Osteocyte (in vitro differentiated cells): Measurements from ENCODE around the gene TBL1XR1. TPM values are rescaled to one million over a fixed set of nuclear protein-coding genes. Genes with fewer than 3 reads are reported as not detected.

ENCODE experiments used
- DNase-seq: peaks from one replicate; pipeline ENCODE4 v3.0.0; 2021; ENCODE audit warnings: mixed read lengths; ENCODE audit not compliant: unreplicated experiment; ENCODE audit errors: extremely low spot score
- H3K27ac Mint-ChIP-seq: one replicate; pipeline ENCODE4 v1.8.0; 2021; ENCODE audit warnings: mild to moderate bottlenecking, mixed read lengths; ENCODE audit not compliant: unreplicated experiment
- H3K27me3 Mint-ChIP-seq: one replicate; pipeline ENCODE4 v1.8.0; 2021; ENCODE audit warnings: mixed read lengths; ENCODE audit not compliant: unreplicated experiment
- H3K36me3 Mint-ChIP-seq: one replicate; pipeline ENCODE4 v1.8.0; 2021; ENCODE audit warnings: mixed read lengths; ENCODE audit not compliant: unreplicated experiment
- H3K4me1 Mint-ChIP-seq: one replicate; pipeline ENCODE4 v1.8.0; 2021; ENCODE audit warnings: mixed read lengths; ENCODE audit not compliant: unreplicated experiment
- H3K4me3 Mint-ChIP-seq: one replicate; pipeline ENCODE4 v1.8.0; 2021; ENCODE audit warnings: mild to moderate bottlenecking, moderate library complexity, mixed read lengths; ENCODE audit not compliant: unreplicated experiment
- H3K9me3 Mint-ChIP-seq: one replicate; pipeline ENCODE4 v1.8.0; 2021; ENCODE audit warnings: mixed read lengths; ENCODE audit not compliant: unreplicated experiment
- CTCF ChIP-seq: fragments of 200-600 bp; sonication (generic); IDR thresholded peaks from 2 replicates; pipeline ENCODE4 v1.5.0; 2021; ENCODE audit warnings: antibody characterized with exemption, mild to moderate bottlenecking, moderate library complexity
- total RNA-seq: library from RNA; stranded (reverse); gene quantifications from 2 replicates; pipeline ENCODE4 v1.2.1, GENCODE V29; 2021

Gene TBL1XR1
- total RNA-seq, 1 donor from 2014 or later, result 370 TPM

DNA sequence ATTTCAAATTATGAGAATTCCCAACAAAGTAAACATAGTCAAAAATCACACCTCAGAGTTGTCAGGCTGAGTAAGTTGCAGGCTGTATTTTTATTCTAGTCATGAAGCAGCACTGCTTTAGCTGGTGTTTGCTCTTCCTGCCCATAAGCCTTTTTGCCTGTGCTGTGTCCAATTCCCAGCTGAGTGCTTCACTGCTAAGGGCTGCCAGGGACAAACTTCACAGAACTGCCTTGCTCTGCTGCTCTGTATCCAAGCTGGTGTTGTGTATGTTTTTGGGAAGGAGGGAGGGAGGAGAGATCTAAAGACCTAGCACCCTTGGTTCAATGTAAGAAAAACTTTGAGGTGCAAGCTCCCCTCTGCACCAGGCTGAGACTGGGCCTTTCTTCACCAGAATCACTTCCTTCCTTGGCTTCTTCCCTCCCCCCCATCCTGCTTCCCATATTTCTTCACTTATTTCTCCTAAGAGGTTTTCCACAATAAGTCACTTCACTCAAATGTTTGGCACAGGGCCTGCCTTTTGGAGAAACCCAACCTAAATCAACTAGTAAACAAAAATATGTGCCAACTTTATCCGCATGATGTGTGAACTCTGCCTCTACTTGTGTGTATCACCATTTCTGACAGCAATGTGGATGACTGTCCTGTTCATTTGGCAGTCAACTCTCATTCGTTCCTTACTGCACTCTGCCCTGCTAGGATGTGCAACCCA, 156.1 kb downstream of the TBL1XR1 start:
- DNase-seq, result no peak
- peaks cover 85% of the 10 kb centered on the region for H3K36me3 Mint-ChIP-seq
- no peak for TF ChIP-seq CTCF

GRCh38 chr3:177039490-177040274, 157.6 kb downstream of the TBL1XR1 start:
- peak overlapping the region; percentile 63 for H3K27ac Mint-ChIP-seq
- H3K27me3 Mint-ChIP-seq, result no peaks in the 10 kb centered on the region
- no peak for DNase-seq
- no peak overlapping the region for H3K4me3 Mint-ChIP-seq
- peaks cover 86% of the 10 kb centered on the region for H3K36me3 Mint-ChIP-seq
- H3K9me3 Mint-ChIP-seq, result peaks cover 11% of the 10 kb centered on the region
- no peak for TF ChIP-seq CTCF
- H3K4me1 Mint-ChIP-seq, result peaks cover 2% of the 10 kb centered on the region

More for the DNA sequence above, 156.1 kb downstream of the TBL1XR1 start:
- Mint-ChIP-seq H3K4me1 (peaks cover 2% of the 10 kb centered on the region), H3K27me3 (no peaks in the 10 kb centered on the region), H3K4me3 (no peak overlapping the region), H3K27ac (peak overlapping the region; percentile 47), H3K9me3 (peaks cover 11% of the 10 kb centered on the region)

DNA sequence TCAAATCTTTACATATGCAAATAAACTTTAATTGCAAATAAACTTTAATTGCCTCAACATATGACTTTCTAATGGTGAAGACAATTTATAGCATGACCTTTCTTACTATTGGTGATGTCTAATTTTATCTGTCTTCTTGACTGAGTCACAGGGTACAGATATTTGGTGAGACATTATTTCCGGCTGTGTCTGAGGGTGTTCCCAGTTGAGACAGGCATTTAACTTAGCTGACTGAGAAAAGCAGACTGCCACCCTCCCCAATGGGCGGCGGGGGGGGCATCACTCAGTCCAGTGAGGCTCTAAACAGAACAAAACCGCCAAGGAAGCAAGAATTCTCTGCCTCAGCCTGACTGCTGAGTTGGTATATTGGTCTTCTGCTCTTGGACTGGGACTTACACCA, 160.0 kb downstream of the TBL1XR1 start:
- Mint-ChIP-seq H3K27me3 (no peaks in the 10 kb centered on the region), H3K4me3 (no peak overlapping the region), H3K4me1 (peaks cover 2% of the 10 kb centered on the region), H3K36me3 (peaks cover 84% of the 10 kb centered on the region), H3K9me3 (no peaks in the 10 kb centered on the region), H3K27ac (no peak overlapping the region)
- DNase-seq, result no peak
- no peak for TF ChIP-seq CTCF

DNA sequence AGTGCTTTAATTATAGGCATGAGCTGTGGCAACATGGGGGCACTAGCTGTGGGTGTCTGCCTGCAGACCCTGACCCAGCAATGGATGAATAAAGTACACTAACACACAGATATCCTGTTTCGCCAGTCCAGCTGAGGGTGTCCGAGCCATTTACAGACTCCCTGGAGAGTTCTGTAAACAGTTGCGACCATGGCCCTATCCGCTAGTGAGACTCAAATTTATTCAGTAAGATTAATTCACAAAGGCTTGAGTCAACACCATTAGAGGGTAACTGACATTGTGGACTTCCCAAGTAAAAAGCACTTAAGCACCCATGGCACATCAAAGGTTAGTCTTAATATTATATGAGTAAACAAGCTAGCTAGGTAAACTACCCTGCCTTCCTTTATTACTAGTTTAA, 161.6 kb downstream of the TBL1XR1 start:
- no peak for TF ChIP-seq CTCF
- Mint-ChIP-seq H3K4me1 (no peaks in the 10 kb centered on the region), H3K36me3 (peaks cover 80% of the 10 kb centered on the region), H3K27me3 (no peaks in the 10 kb centered on the region), H3K9me3 (no peaks in the 10 kb centered on the region), H3K27ac (no peak overlapping the region), H3K4me3 (no peak overlapping the region)
- no peak for DNase-seq

DNA sequence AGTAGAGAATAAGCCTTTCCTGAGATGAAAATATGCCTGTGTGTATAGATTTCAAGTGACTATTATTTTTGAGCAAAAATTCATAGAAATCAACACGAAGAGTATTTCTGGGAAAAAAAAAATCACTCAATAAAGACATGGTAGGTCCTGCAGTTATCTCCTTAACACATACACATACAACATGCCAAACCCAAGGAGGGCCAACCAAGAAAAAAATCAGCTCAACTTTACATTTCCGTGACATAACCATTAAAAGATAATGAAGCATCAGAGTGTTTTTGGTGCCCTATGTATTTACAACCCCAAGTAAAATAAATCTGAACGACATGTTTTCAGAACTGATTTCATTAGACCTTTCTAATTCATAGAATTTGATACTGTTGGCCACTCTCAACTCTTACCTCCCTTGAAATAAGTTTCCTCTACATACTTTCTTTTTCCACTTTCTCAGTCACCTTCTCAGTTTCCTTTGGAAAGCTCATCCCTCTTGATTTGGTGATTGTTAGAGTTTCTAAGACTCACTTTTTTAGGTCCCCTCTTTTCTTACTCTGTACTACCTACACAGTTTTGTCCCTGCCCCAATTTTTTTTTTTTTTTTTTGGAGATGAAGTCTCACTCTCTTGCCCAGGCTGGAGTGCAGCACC, 162.3 kb downstream of the TBL1XR1 start:
- Mint-ChIP-seq H3K36me3 (peaks cover 79% of the 10 kb centered on the region), H3K27ac (no peak overlapping the region), H3K4me1 (no peaks in the 10 kb centered on the region), H3K4me3 (no peak overlapping the region), H3K27me3 (no peaks in the 10 kb centered on the region), H3K9me3 (no peaks in the 10 kb centered on the region)
- TF ChIP-seq CTCF, result no peak
- DNase-seq, result no peak
